K562 (cell line): Measurements from ENCODE around the gene CGREF1. TPM values are rescaled to one million over a fixed set of nuclear protein-coding genes. Genes with fewer than 3 reads are reported as not detected.

ENCODE experiments used
- CREB1 ChIP-seq, 2 experiments: sonication (generic) in 1 of 2; formaldehyde crosslinking in 1 of 2; IDR thresholded peaks; 2 replicates each; pipeline versions ENCODE4 v1.6.1 to v1.8.0; 2012 to 2022; ENCODE audit warnings: inconsistent platforms in 1 of 2, mild to moderate bottlenecking in 1 of 2, missing genetic modification reagents in 1 of 2, moderate library complexity in 1 of 2
- CXXC5 ChIP-seq: fragments of 250-450 bp; sonication (Bioruptor Pico); IDR thresholded peaks from 2 replicates; pipeline ENCODE4 v1.8.0; 2022; ENCODE audit warnings: inconsistent platforms, mild to moderate bottlenecking, moderate library complexity
- DMBX1 ChIP-seq: fragments of 250-450 bp; sonication (Bioruptor Pico); IDR thresholded peaks from 2 replicates; pipeline ENCODE4 v1.8.0; 2022; ENCODE audit warnings: inconsistent platforms, mild to moderate bottlenecking, moderate library complexity, borderline replicate concordance
- GABPA ChIP-seq: fragments of 200-800 bp; sonication (Bioruptor generic); conservative IDR thresholded peaks from 2 replicates; pipeline ENCODE4 v1.6.1; 2016; ENCODE audit warnings: low read depth, missing genetic modification characterization, missing compliant biosample characterization
- GATAD2A ChIP-seq: fragments of 450-650 bp; IDR thresholded peaks from 2 replicates; pipeline ENCODE4 v1.6.1; 2017
- HDAC1 ChIP-seq, 2 experiments: fragments of 450-650 bp; IDR thresholded peaks; 2 replicates each; pipeline ENCODE4 v1.6.1; 2016 to 2017; ENCODE audit warnings: inconsistent platforms in 1 of 2, mild to moderate bottlenecking in 1 of 2, moderate library complexity in 1 of 2
- RAD21 ChIP-seq, 2 experiments: fragments of 250-450 bp in 1 of 2; fragments of 450-650 bp in 1 of 2; sonication (Bioruptor Pico) in 1 of 2; formaldehyde crosslinking in 1 of 2; IDR thresholded peaks in 1 of 2; conservative IDR thresholded peaks in 1 of 2; 2 replicates each; pipeline versions ENCODE4 v1.4.0 to v1.8.0; 2020 to 2022; ENCODE audit warnings: mild to moderate bottlenecking in 2 of 2, moderate library complexity in 1 of 2
- SMC3 ChIP-seq: conservative IDR thresholded peaks from 2 replicates; pipeline ENCODE4 v1.6.1; 2011; ENCODE audit warnings: low read depth, low read length, improper control_type of control experiment; ENCODE audit not compliant: insufficient read depth
- ZBTB11 ChIP-seq, 3 experiments: fragments of 200-800 bp in 1 of 3; fragments of 250-450 bp in 1 of 3; fragments of 450-650 bp in 1 of 3; sonication (Bioruptor Pico) in 1 of 3; sonication (Bioruptor generic) in 1 of 3; formaldehyde crosslinking in 1 of 3; IDR thresholded peaks; 2 replicates each; pipeline versions ENCODE4 v1.6.1 to v1.8.0; 2016 to 2022; ENCODE audit warnings: mild to moderate bottlenecking in 2 of 3, missing genetic modification characterization in 2 of 3, missing compliant biosample characterization in 1 of 3, moderate library complexity in 1 of 3
- ZHX1 ChIP-seq: fragments of 150-350 bp; conservative IDR thresholded peaks from 2 replicates; pipeline ENCODE4 v1.6.1; 2014; ENCODE audit warnings: low read length
- ZKSCAN1 ChIP-seq: fragments of 150-350 bp; IDR thresholded peaks from 2 replicates; pipeline ENCODE4 v1.6.1; 2016; ENCODE audit warnings: low read depth, low read length
- ZNF395 ChIP-seq: fragments of 200-800 bp; sonication (Bioruptor generic); IDR thresholded peaks from 2 replicates; pipeline ENCODE4 v1.6.1; 2017; ENCODE audit warnings: missing genetic modification characterization, missing compliant biosample characterization
- polyA plus RNA-seq, 8 experiments: library from polyadenylated mRNA; depleted of rRNA in 4 of 8; stranded (reverse) in 5 of 8; unstranded in 3 of 8; fragments of >200 nt; fragmentation: Nextera tagmentation in 2 of 8; fragmentation: Illumina TruSeq in 1 of 8; extraction: Ambion mirVana in 2 of 8; extraction: Trizol in 1 of 8; gene quantifications; 2 replicates each; pipeline versions ENCODE4 v1.2.1 to v1.2.3, GENCODE V29; 2011 to 2014; ENCODE audit warnings: inconsistent platforms in 1 of 8, missing spikeins in 1 of 8
- total RNA-seq, 7 experiments: library from RNA; depleted of rRNA in 6 of 7; stranded (reverse); fragments of >200 nt in 6 of 7; fragmentation: Illumina TruSeq in 2 of 7; extraction: Trizol in 2 of 7; gene quantifications; 2 replicates each; pipeline versions ENCODE4 v1.2.1 to v1.2.3, GENCODE V29; 2011 to 2021; ENCODE audit warnings: low replicate concordance in 1 of 7

The CGREF1 gene
- total and polyA plus RNA-seq, 9 of the 15 experiments (the other 6 are each of a cell fraction or from before 2014, with no cell fraction given): 0.07 to 0.50 (median 0.37) TPM

- TF ChIP-seq ZNF395 (no peak), RAD21 (CRISPR knock-in tag; conservative IDR thresholded peaks at IDR 0.05 in 1 of 2, IDR thresholded peaks at IDR 0.05 in 1 of 2) (peak; percentile 55), CREB1 (IDR thresholded peaks at IDR 0.05) (peak; percentile 74), CREB1 (CRISPR knock-in tag; IDR thresholded peaks at IDR 0.05) (peak; percentile 80), CXXC5 (CRISPR knock-in tag) (peak; percentile 95), HDAC1 (IDR thresholded peaks at IDR 0.05) (no peak; a peak in 1 of 4 replicates), ZKSCAN1 (0 out of 2 replicates have a peak, but pooled peaks have one; percentile 51), SMC3 (peak; percentile 61; the same call in 1 of the 2 replicates), GABPA (tag) (peak; percentile 52), ZHX1 (0 out of 2 replicates have a peak, but pooled peaks have one; percentile 32), GATAD2A (no peak), ZBTB11 (CRISPR knock-in tag; IDR thresholded peaks at IDR 0.05) (0 out of 6 replicates have a peak, but pooled peaks of 1 of the 3 experiments have one; percentile 39), DMBX1 (CRISPR knock-in tag) (no peak)
Measured at GRCh38 chr2:27086090-27086723, 32.7 kb downstream of the CGREF1 start (continued).
